ENCODE results near the gene PRIMPOL.
"Not testable (repeated sequence)": the region's sequence is repeated elsewhere in the genome, so short reads cannot be mapped to it uniquely, and the experiment has no call there.

The PRIMPOL gene

GRCh38 chr4:184740980-184741391, 91.4 kb downstream of the PRIMPOL start:
- Histone ChIP-seq H3K27ac (no peak overlapping the region), H3K4me3 (no peak overlapping the region)

- not testable (repeated sequence) for H3K27ac ChIP-seq, H3K4me3 ChIP-seq
Measured at GRCh38 chr4:184741651-184742050, 92.1 kb downstream of the PRIMPOL start.

GRCh38 chr4:184743650-184744049, 94.1 kb downstream of the PRIMPOL start:
- Histone ChIP-seq H3K4me3 (no peak overlapping the region), H3K27ac (no peak overlapping the region)

GRCh38 chr4:184744236-184744635, 94.7 kb downstream of the PRIMPOL start:
- H3K4me3 ChIP-seq, result no peak overlapping the region
- no peak overlapping the region for H3K27ac ChIP-seq

Data from skin epidermis (tissue), 12 donors.